GM11168 (cell line): ENCODE results near the gene IFFO2.

ENCODE experiments used
- in situ Hi-C: fragments of 300-500 bp; cut with MboI; formaldehyde crosslinking; loops from one replicate; pipeline ENCODE4 v1.12.0; 2022; ENCODE audit warnings: low sequenced_read_pairs; ENCODE audit not compliant: unreplicated experiment

Gene IFFO2

DNA sequence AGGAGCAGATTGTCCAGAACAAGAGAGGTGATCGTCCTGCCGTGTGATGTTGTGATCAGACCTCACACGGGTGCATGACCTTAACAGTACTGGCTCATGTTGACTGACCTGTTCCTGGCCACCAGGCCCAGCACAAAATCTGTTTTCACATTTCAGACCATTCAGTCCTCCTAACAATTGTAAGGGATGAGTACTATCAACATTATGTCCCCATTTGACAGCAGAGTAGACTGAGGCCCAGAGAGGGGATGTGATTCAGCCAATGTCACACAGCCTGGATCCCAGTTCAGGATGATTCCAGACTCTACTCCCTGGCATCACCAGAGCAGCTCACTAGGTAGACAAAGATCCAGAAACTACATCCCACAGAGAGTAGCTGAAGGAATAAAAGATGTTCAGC, 89.6 kb downstream of the IFFO2 start:
- in situ Hi-C loops = no loop called here

DNA sequence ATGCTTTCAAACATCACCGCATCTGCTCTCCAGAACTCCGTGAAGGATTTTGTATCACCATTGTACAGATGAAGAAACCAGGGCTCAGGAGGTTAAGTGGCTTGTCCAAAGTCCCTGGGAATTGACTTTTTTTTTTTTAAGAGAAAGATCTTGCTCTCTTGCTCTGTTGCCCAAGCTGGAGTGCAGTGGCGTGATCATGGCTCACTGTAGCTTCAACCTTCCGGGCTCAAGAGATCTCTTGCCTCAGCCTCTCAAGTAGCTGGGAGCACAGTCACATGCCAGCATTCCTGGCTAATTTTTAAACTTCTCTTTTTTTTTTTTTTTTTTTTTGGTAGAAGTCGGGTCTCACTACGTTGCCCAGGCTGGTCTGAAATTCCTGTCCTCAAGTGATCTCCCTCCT, 90.2 kb downstream of the IFFO2 start:
- in situ Hi-C loops = no loop called here

DNA sequence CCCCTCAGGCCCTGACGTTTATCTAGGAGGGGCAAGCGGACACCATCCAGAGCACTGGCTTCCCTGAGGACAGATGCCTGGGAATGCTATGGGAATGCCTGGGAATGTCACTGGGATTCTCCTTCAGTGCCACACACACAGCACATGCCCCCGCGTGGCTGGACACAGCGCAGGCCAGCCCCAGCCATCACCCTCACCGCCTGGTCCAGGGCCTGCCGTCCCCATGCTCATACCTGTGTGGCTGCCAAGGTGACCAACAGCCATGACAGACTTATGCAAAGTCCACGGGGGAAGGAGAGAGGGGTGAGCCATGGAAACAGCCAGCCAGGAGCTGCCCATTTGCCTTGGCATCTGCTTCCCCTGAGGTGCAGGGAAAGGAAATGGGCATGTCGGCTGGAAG, 91.3 kb downstream of the IFFO2 start:
- in situ Hi-C loops = no loop called here

DNA sequence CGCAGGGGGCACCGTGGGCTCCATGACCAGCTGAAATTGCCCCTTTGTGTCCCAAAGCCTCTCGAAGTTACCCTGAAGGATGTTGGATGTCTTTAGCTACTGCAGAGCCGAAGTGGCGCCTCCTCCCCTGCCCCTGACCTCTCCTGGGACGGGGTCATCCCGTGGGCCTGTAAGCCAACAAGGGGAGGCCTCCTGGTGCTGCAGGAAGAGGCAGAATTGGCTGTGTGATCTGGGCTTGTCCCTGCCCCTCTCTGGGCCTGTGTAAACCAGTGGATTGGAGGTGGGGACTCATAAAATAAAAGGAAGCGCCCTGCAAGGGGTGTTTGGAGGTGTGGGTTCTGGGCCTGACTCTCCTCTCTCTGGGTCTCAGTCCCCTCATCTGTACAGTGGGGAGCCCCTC, 94.9 kb downstream of the IFFO2 start:
- in situ Hi-C loops = no loop called here

DNA sequence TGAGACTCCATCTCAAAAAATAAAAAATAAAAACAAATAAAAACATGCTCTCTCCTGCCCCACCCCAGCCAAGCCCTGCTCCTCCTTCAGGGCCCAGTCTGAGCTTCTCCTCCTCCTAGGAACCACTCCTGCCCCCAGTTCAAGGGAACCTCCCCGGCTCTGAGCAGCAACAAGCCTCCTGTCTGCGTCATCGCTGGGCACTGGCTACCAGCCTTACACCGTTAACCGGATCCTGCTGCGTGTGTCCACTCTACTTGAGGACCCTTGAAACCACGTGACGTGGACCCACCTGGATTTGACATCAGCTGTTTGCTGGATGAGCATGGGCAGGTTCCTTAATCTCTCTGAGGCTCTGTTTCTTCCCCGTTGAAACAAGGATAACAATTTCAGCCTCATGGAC, 95.4 kb downstream of the IFFO2 start:
- in situ Hi-C loops = no loop called here

DNA sequence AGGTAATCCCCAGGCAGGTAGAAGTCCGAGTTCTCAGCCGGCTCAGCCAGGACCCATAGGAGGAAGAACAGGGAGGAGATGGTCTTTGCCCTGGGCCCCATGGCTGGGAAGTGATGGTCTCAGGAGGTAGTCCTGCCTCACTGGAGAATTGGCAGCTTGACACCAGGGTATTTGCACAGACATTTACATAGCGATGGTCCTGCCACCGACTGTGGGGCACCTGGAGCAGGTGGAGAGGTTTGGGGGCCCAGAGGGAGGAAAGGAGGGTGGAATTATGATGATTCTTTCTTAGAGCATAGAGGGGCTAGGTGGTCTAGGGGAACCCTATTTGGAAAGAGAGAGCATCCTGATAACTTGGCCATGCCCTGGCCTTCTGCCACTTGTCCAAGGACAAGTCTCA, 96.9 kb downstream of the IFFO2 start, which contains the start of gene TAS1R2:
TAS1R2 (minus strand) TSS at position 101 of the 400 bp plus-strand sequence; CDS start at position 101, 0 bp downstream.
- in situ Hi-C loops = no loop called here

DNA sequence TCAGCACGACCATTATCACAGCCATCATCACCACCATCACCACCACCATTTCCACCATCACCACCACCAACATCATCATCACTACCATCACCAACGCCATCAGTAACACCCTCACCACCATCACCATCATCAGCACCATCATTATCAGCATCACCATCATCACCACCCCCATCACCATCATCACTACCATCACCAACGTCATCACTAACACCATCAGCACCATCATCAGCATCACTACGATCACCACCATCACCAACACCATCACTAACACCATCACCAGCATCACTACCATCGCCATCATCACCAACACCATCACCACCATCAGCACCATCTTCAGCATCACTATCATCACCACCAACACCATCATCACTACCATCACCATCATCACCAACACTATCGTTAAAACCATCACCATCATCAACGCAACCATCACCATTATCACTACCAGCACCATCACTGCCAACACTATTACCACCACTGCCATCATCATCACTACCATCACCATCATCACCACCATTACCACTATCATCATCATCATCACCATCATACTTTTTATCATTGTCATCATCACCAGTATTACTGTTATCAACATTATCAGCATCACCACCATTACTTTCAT, 98.3 kb downstream of the IFFO2 start:
- in situ Hi-C loops = no loop called here

DNA sequence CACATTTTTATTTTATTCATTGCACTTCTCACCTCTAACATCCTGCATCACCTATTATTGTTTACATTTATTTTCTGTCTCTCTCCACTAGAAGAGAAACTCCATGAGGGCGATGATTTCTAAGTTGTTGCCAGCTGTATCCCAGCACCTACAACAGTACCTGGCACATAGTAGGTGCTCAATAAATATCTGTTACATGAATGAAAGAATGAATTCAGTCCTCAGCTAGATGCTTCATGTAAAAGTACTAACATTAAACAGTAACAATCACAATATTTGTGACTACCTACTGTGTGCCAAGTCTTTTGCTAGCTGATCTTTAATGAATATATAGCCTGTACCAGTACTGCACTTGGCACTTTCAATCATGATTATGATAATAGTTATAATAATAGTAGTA, 100.0 kb downstream of the IFFO2 start:
- in situ Hi-C loops = no loop called here

DNA sequence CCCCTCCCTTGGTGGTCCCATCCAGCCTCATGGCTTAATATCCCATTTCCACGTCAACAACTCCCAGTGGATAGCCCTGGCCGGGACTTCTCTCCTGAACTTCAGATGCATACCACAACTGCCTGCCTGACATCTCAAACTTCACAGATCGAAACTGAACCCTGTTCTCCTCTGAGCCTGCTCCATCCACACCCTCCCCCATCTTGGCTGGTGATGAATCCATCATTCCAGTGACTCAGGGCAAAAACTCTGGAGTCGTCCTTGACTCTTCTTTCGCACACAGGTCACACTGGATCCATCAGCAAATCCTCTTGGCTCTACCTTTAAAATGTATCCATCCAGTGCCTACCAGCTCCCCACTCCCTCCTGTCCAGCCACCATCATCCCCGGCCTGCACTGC, 100.9 kb downstream of the IFFO2 start:
- in situ Hi-C loops = no loop called here

DNA sequence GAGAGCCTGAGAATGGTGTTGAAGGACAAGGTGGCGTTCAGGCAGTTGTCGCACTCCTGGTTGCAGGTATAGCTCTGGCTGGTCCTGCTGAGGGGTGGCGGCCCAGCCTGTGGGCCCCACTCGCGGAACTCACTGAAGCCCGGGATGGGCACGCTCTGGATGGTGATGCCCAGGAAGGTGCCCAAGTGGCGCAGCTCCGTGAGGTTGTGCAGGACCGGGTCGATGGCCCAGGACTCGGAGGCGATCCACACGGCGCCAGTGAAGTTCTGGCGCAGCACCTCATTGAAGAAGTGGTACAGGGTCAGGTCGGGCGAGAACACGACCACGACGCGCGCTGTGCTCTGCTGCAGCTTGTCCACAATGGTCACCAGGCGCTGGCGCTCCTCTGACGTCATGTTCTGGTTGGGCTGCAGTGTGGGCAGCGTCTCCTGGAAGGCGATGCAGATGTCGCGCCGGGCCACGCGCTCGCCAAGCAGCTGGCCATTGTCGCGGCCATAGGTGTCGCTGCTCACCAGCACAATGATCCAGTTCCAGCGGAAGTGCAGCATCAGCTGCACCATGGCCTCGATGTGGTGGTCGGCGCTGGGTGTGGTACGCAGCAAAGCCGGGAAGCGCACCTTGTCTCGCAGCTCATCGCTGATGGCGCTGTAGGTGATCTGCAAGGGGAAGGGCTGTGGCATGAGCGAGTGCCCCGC, 102.0 kb downstream of the IFFO2 start:
- in situ Hi-C loops = no loop called here
